Measurements from ENCODE around the gene ADCY2.

ADCY2 gene

DNA sequence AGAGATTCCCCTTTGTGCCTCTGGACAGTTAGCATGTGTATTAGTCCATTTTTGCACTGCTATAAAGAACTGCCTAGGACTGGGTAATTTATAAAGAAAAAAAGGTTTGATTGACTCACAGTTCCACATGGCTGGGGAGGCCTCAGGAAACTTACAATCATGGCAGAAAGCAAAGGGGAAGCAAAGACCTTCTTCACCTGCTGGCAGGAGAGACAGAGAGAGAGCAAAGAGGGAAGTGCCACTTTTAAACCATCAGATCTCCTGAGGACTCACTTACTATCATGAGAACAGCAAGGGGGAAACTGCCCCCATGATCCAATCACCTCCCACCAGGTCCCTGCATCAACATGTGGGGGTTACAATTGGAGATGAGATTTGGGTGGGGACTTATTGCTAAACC is 449.0 kb downstream of the ADCY2 start:
- no peak for DNase-seq (ENCODE audit: low read depth)

DNA sequence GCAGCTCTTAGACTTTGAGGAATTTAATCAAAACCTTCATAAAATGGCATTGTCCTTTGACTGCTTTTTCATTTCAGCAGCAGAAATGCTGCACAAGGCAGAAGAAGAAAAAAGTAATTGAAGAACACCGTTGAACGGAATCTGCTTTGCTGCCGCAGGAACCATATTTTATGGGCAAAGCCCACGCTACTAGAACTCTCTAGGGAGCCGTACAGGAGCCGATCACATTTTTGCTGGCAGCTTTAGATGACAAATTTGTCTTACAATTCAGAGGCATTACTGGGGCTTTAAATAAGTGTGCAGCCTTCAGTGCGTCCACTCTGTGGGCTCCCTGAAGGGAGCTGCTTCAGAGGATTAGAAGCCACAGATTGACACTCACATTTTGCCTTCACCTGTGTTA is 449.6 kb downstream of the ADCY2 start:
- DNase-seq (ENCODE audit: low read depth): no peak

DNA sequence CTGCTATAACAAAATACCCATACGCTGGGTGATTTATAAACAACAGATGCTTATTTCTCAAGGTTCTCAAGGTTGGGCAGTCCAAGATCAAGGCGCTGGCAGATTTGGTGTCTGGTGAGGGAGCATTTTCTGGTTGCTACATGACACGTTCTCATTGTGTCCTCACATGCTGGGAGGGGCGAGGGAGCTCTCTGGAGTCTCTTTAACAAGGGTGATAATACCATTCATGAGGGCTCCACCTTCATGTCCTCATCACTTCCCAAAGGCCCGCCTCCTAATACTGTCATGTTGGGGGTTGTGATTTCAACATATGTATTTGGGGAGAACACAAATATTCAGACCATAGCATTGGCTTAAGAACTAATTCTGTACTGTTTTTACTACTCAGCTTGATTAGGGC is 450.4 kb downstream of the ADCY2 start:
- DNase-seq (ENCODE audit: low read depth): no peak

DNA sequence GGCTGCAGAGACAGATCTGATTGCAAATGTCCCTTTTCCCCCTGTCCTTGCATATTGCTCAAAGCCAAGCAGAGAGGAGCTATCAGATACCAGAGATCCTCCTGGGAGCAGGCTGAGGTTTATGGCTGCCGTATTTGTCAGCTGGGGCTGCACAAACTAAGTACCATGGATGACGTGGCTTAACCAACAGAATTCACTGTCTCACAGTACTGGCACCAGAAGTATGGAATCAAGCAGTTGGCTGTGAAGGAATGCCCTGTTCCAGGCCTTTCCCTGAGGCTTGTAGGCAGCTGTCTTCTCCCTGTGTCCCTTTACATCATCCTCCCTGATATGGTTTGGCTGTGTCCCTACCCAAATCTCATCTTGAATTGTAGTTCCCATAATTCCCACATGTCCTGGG is 452.4 kb downstream of the ADCY2 start:
- DNase-seq (ENCODE audit: low read depth): no peak

DNA sequence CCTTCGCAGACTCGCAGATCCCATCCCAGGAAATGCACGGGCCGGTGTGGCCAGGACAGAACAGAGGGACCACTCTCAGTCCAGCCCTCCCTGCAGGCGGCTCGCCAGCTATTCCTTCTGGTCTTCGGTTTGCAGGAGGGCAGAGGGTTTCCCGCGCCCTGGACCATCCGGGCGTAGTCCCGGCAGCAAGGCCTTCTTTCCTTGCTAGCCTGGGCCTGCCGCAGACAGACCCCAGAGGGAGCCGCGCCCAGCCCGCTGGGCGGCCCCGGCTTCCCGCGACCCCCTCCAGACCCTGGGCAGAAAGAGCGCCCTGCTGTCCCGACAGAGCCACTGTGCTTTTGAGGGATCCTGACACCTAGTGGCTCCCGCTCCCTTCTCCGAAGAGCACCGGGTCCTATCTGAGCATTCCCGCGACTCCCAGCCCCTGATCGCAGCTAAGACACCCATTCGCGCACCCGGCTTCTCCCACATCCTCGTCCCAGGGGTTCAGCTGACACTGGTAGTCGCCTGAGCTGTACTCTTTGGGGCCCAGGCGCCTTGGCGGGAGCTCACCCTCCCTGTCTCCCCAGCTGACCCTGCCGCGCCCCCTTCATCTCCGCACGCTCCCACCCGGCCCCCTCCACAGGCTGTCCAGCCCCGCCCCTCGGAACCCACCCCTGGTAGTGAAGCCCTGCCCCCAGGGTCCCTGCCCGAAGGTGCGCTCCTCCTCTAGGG is 453.9 kb downstream of the ADCY2 start:
- DNase-seq (ENCODE audit: low read depth): no peak

DNA sequence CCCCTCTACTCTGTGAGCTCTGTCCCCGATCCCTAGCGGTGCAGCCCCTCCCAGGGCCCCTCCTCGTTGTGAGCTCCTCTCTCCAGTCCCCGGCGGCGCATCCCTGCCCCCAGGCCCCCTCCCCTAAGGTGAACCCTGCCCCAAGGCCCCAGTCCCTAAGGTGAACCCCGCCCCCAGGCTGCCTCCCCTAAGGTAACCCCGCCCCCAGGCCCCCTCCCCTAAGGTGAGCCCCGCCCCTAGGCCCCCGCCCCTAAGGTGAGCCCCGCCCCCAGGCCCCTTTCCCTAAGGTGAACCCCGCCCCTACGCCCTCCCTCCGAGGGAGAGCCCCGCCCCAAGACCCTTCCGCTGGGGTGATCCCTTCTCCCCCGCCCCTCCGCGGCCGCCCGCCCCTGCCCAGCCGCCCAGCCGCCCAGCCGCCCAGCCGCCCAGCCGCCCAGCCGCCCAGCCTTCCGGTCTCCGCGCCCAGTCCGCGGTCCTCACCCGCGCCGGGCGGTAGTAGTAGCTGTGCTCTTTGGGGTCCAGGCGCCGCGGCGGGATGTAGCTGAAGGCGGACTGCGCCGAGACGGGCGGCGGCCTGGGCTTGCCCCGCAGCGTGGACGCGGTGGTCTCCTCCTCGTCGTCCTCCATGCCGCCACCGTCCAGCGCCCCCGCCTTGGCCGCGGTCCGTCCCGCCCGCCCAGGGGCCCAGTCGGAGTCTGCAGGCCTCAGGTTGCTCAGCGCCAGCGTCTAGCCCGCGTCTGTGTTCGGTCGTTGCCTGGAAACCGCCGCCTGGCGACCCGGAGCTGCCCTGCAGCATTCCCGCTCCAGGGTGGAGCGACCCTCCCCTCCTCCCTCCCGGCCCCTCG is 454.7 kb downstream of the ADCY2 start, which contains the start of gene CFAP90:
TSS of gene CFAP90 (minus strand) at position 739 of the 845 bp plus-strand sequence. CDS start at position 627, 112 bp downstream.
- DNase-seq (ENCODE audit: low read depth): no peak

DNA sequence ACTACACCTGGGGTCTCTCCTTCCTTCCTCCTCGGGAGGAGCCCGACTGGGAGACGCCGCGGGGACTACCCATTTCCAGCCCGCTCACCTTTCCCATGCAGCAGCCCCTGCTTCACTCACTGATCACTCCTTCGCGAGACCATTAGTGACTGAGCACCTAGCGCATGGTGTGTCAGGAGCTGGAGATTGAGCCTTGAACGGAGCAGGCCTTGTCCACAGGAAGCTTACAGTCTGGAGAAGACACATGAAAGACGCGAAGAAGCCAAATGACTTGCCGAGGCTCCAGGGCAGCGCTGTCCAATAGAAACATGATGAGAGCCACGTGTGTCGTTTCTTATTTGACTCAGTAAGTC is 455.3 kb downstream of the ADCY2 start:
- no peak for DNase-seq (ENCODE audit: low read depth)

DNA sequence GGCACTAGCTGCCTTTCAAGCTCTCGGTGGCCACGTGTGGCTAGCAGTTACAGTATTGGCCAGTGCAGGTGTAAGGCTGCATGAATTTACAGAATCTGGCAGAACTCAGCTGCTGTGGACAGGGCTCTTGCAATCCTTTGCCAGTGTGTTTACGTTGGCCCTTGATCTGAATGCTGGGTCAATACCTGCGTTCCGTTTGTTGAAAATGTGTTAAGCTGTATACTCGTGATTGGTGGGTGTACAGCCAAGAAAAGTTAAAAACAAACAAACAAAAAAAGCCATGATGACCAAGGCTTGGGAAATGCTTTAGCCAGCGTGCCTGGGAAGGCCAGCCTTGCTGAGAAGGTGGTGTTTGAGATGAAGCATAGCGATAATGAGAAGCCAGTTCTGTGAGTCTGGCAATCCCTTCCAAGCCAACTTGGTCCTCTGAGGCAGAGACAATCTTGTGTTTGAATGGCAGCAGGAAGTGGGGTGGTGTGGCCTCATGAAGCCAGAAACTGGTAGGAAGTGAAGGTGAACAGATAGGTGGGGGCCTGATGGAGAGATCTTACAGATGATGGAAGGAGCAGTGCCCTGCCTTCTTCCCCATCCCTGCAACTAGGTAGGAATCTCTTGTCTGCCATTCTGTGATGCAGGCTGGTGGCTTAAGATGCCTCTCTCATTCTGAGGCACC is 455.8 kb downstream of the ADCY2 start:
- no peak for DNase-seq (ENCODE audit: low read depth)

DNA sequence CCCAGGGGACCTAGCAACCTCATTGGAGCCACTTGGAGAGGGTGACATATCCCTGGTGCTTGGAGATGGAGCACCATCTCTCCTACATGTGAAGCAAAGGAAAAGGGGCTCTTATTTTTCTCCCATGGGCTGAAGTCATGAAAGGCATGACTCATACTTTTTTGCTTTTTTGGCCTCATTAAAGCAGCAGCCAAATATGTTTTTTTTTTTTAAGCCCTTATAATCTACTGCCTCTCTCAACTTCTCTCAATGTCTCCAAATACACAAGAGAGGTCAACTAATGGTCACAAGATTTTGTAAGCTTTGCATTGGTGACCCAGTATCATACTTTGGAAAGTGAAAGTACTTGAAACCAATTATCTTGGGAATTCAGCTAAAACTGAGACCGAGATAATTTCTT is 456.6 kb downstream of the ADCY2 start:
- DNase-seq (ENCODE audit: low read depth): no peak

DNA sequence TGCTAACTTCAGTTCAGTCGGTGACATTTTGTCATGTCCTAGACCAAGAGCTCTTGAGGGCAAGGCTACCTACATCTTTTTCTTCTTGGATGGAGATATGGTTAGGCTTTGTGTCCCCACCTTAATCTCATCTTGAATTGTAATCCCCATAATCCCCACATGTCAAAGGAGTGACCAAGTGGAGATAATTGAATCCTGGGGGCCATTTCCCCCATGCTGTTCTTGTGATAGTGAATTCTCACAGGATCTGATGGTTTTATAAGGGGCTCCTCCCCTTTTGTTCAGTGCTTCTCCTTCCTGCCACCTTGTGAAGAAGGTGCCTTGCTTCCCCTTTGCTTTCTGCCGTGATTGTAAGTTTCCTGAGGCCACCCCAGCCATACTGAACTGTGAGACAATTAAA is 457.1 kb downstream of the ADCY2 start:
- DNase-seq (ENCODE audit: low read depth): no peak

DNA sequence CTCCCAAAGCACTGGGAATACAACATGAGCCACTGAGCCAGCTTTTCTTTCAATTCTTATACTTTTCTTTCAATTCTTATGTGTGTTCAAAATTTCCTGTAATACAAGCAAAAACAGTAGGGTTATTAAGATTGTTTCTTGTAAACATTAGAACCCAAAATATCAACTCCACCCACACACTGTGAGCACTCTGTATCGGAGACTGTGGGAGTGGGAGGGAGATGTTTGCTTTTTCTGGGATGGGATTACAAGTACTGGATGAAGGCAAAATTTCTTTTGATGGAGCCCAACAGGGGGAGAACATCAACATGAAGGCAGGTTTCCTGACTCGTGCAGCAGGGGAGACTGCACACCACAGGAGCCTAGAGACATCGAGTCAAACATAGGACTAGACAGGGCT is 459.7 kb downstream of the ADCY2 start:
- no peak for DNase-seq (ENCODE audit: low read depth)

DNA sequence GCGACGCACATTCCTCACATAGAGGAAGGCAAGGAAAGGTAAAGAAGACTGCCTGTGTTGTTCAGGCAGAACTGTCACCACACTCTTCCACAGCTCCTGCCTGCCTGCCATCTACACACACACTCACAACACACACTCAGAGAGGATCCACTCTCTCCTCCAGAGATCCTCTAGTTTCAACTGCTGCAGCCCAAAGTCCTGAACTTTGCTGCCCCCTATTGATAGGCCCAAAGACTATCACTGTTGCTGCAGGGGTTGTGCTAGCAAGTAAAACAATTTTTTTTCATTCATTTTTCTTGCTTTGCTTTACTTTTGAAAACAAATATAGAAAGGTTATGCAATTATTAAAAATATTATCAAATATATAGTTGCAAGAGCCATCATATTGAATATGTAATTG is 460.9 kb downstream of the ADCY2 start:
- DNase-seq (ENCODE audit: low read depth): no peak

DNA sequence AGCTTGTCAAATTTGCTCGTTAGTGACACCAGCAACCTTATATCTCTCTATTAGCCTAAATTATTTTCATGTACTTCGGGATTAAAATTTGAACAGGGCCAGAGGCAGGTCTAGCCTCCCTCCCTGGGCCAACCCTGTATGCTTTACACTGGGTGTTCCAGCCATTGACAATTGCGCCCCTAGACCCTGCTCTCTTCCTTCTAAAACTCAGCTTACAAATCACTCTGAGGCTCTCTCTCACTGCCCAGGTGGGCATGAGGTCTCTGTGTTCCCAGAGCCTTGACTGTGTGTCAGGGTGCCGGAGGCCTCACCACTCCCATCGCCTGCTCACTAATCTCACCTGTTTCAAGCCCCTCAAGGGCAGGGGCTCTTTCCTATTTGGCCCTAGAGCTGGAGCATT is 461.4 kb downstream of the ADCY2 start:
- DNase-seq (ENCODE audit: low read depth): no peak

DNA sequence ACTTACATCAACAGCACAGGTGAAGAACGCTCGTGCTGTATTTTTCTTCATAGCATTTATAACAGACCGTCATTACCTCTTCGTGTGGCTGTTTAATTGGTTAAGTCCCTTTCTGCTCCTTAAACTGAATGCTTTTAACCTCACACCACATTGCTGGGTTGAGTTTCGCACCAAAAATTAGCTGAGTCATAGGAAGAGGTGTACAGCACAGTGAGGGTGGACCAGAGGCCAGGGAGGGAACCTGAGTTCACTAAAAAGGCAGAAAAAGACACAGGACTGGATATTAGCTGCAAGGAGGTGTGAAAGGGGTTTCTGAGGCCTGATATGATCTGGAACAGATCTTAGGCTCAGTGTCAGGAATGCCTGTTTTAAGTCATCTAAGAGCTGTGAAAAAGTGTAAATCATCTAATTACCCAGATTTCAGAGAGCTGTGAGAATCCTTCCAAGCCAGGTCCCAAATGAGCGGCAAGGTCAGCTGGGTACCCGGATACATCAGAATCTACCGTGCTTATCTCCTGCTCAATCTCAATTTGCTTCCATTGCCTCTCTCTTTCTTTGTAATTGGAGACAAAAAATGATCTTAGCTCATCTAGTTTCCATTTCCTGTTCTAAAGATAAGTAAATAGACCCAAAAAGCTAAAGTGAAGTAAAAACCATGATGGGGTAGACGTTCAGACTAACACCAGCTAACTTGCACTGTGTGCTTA is 462.1 kb downstream of the ADCY2 start:
- DNase-seq (ENCODE audit: low read depth): no peak

DNA sequence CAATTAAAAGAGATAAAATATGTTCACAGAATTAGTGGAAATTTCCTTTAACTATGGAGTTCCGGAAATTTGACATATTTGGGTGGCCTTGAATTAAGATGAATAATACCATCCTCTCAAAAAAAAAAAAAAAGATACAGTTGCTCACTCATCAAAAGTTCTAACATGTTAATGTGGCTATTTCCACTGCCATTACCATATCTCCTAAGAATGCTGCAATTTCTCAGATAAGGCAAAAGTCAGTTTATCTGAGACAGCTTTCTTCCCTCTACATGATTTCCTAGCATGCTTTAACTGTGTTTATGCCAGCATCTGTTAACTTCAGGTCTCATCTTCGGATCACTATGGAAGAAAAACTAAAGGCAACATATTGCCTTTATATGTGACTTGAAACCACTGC is 470.3 kb downstream of the ADCY2 start:
- DNase-seq (ENCODE audit: low read depth): no peak

DNA sequence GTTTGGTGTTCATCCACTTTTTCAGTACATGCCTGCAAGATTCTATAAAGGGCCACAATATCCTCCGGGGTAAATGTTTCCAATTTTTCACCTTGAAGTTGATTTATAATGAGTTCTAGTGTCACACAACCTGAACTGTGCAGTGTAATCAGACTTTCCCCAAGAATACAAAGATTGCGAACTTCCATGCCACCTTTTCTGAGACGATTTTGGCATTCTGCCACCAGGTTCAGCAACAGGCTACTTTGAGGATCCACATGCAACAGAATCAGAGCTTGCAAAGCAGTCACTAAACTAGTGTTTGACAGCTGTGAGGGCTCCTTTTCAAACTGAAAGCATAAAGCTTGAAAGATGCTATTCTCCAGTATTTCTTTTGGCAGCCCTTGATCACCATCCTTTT is 471.3 kb downstream of the ADCY2 start:
- no peak for DNase-seq (ENCODE audit: low read depth)

DNA sequence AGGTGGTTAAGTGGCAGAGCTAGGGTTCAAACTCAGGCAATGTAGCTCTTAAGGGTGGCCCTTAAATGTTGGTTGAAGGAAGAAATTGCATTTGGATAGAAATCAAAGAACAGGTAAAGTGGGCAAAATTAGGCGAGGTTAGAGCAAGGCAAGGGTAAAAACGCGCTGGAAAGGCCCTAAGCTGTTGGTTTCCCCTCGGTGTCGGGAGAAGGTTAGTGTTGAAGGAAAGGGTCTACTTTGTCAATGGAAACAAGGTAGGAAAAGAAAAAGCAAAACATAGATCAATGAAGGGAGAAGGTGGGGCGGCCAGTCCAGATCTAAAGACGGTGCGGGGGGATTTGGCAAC is 472.5 kb downstream of the ADCY2 start:
- DNase-seq (ENCODE audit: low read depth): no peak

DNA sequence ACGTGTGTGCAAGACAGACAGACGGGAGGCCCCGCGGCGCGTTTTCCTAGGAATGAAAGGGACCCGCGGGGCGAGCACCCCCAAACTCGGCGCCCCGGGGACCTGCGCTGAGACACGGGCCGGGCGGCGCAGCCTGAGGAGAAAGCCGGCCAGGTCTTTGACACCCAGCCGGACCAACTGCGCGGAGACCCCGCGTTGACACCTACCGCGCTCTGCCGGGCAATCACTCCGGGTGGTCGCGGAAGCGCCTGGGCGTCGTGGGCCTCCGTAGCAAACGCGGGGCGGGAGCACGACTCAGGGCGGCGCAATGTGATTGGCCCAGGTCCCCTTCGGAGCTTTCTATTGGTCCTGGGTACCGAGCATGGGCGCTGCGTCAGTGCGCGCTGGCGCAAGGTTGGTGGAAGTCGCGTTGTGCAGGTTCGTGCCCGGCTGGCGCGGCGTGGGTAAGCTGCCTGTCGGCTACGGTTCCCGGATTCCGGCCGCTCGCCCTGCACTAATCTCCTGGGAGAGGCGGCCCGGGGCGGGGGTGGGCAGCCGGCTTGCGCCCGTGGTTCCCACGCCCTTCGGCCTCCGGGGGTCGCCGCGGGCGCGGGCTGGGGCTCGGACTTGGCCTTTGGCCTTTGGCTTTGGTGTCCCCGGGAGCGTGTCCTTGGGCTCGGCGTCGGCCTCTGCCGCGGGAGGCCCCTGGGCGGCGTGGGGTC is 473.0 kb downstream of the ADCY2 start, which contains the start of the genes FASTKD3 and MTRR:
TSS of gene FASTKD3 (minus strand) at position 259 of the 701 bp plus-strand sequence. CDS start 948 bp downstream, outside the sequence.
TSS of gene MTRR (plus strand) at position 376 of the 701 bp plus-strand sequence. CDS start 1,647 bp downstream, outside the sequence.
- peak; percentile 84 for DNase-seq (ENCODE audit: low read depth)

DNA sequence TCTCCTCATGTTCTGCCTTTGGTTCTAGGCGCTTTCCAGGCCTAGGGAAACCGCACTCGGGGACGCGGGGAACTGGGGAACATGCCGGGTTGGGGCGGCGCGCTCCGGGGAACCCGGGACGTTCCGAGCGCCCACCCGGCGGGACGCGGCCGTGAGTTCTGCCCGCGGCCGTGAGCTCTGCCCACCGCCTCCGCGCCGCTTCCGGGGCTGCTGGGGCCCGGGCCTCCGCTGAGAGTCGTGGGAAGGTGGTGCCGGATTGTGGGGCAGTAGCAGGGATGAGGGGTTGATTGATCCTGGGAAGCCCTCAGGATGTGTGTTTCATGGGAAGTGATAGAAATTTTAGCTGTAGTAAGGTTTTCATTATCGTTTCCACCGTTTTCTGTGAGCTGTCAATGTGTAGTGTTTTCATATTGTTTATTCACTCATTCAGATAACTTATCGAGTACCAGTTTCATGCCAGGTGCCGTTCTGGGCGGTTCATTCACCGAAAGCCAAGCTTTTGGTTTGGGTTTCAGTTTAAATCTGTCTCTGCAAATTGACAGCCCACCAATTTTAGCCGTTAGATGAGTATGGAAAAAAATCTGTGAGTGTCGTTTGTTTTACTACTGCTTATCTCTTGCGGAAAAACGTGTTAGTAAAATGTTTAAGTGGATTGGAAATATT is 473.7 kb downstream of the ADCY2 start:
- DNase-seq (ENCODE audit: low read depth): no peak

DNA sequence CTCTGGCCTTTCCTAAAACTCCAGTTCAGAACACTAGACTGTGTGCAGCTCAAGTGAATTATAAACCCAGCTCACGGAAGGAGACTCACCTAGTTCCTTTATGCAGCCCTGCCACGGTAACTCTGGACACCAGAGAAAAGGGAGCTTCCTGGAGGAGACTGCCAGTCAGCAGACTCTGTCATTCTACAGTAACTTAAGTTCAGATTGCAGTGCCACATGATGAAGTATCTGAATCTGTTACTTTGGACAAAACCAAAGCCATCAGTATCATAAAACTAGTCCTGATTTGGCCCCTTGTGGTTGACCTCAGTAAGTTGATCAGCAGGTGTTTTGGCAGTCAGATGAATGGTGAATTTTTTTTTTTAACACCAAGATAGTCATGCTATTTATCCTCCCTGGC is 475.7 kb downstream of the ADCY2 start:
- DNase-seq (ENCODE audit: low read depth): no peak

DNA sequence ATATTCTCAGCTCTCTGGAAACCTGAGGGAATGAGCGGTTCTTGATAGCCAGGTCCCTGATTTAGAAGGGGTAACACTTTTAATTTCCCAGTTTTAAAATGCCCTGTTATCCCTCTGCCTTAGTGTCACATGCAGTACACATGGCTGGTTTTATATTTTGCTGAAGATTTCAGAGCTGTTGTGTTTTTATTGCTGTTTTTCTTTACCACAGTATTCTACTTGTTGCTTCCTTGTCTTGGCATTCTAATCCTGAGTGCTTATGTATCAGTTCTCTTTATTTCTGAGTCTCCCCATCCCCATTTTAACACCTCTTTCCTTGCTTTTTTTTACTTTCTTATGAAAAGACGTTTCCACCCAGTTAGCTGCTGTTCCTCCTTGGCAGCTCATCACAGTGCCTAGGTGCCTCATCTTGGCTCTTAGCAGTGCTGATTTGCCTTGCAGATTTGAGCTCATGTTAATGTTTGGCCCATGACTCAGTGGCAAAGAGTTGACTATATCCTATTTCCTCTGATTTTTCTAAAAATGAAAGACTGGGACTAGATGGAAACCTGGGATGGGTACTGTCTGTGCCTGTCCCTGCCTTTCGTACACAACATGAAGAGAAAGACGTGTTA is 476.7 kb downstream of the ADCY2 start:
- no peak for DNase-seq (ENCODE audit: low read depth)
